Breast epithelium (tissue), 4 donors: ENCODE results near the gene INTS6. TPM values are rescaled to one million over a fixed set of nuclear protein-coding genes. Genes with fewer than 3 reads are reported as not detected.

Experiments used
- DNase-seq, 2 donors: peaks; one replicate each; pipeline ENCODE4 v3.0.0-alpha.2; 2019; ENCODE audit warnings: low spot score in 2 of 2
- H3K27ac ChIP-seq, 2 donors: fragments of 200-600 bp; sonication (generic) in 1 of 2; one replicate each; pipeline ENCODE4 v1.5.1; 2016 to 2019; ENCODE audit warnings: mild to moderate bottlenecking in 1 of 2
- H3K27me3 ChIP-seq, 2 donors: fragments of 200-600 bp; sonication (generic) in 1 of 2; one replicate each; pipeline versions ENCODE4 v1.5.1 to v1.6.0; 2017 to 2019; ENCODE audit warnings: control low read depth in 1 of 2, mild to moderate bottlenecking in 1 of 2
- H3K36me3 ChIP-seq: fragments of 200-600 bp; one replicate; pipeline ENCODE4 v1.5.1; 2019
- H3K4me1 ChIP-seq, 2 donors: fragments of 200-600 bp; sonication (generic); one replicate each; pipeline ENCODE4 v1.5.1; 2016 to 2019; ENCODE audit warnings: control low read depth in 1 of 2
- H3K4me3 ChIP-seq, 3 donors: fragments of 200-600 bp; sonication (generic); 1 replicate in 2 of 3; 2 replicates in 1 of 3; pipeline ENCODE4 v1.5.1; 2016 to 2019; ENCODE audit warnings: mild to moderate bottlenecking in 3 of 3, moderate library complexity in 2 of 3
- H3K9me3 ChIP-seq, 2 donors: fragments of 200-600 bp; sonication (generic) in 1 of 2; one replicate each; pipeline ENCODE4 v1.5.1; 2016 to 2019; ENCODE audit warnings: control low read depth in 1 of 2
- CTCF ChIP-seq, 3 donors: fragments of 450-650 bp; IDR thresholded peaks; one replicate each; pipeline ENCODE4 v1.5.1; 2016 to 2017; ENCODE audit warnings: antibody characterized with exemption in 3 of 3, mild to moderate bottlenecking in 3 of 3, moderate library complexity in 3 of 3
- POLR2A ChIP-seq: fragments of 450-650 bp; IDR thresholded peaks from one replicate; pipeline ENCODE4 v1.6.1; 2016; ENCODE audit warnings: antibody characterized with exemption, mild to moderate bottlenecking, moderate library complexity
- POLR2AphosphoS5 ChIP-seq, 3 donors: sonication (generic); formaldehyde crosslinking; IDR thresholded peaks; one replicate each; pipeline ENCODE4 v1.6.1; 2017; ENCODE audit warnings: antibody characterized with exemption in 3 of 3
- intact Hi-C: fragments of 100-400 bp; cut with DNase I; formaldehyde crosslinking; loops from one replicate; pipeline ENCODE4 v1.15.1; 2023; ENCODE audit warnings: low total_unique reads
- total RNA-seq, 3 donors: library from RNA; depleted of rRNA; stranded (reverse); fragments of >200 nt; gene quantifications; one replicate each; pipeline ENCODE4 v1.1.0, GENCODE V29; 2016

Gene INTS6
- total RNA-seq, 3 donors from 2014 or later = 31.2 to 76.7 (median 50.5) TPM

- H3K27me3 ChIP-seq = no peaks in the 10 kb centered on the region
- peak in 1 of 2 donors; percentile 54 for DNase-seq
- peak overlapping the region; percentile 36 to 43 for H3K27ac ChIP-seq
- intact Hi-C loops = loop anchor here (5.0 kb wide), 1 partner anchor 595 kb away; no protein-coding TSS in a partner anchor
- H3K36me3 ChIP-seq = no peaks in the 10 kb centered on the region
- TF ChIP-seq POLR2A (no peak), POLR2AphosphoS5 (IDR thresholded peaks at IDR 0.05) (peak in 2 of 3 donors; percentile 23 to 72), CTCF (IDR thresholded peaks at IDR 0.05) (no peak)
- H3K9me3 ChIP-seq = no peaks in the 10 kb centered on the region
- no peak overlapping the region for H3K4me3 ChIP-seq
- H3K4me1 ChIP-seq = no peaks in the 10 kb centered on the region
Observed at GRCh38 chr13:51397262-51397941, 55.4 kb downstream of the INTS6 start.

GRCh38 chr13:51396352-51396751 lies 56.5 kb downstream of the INTS6 start:
- no peak for TF ChIP-seq POLR2A
- TF ChIP-seq CTCF (IDR thresholded peaks at IDR 0.05) = no peak
- TF ChIP-seq POLR2AphosphoS5 (IDR thresholded peaks at IDR 0.05) = no peak
- Histone ChIP-seq H3K36me3 (no peaks in the 10 kb centered on the region), H3K27me3 (no peaks in the 10 kb centered on the region), H3K4me3 (no peak overlapping the region), H3K4me1 (no peaks in the 10 kb centered on the region), H3K9me3 (no peaks in the 10 kb centered on the region), H3K27ac (peak overlapping the region in 1 of 2 donors; percentile 43)
- intact Hi-C loops = loop anchor here (5.0 kb wide), 1 partner anchor 594 kb away; no protein-coding TSS in a partner anchor
- DNase-seq = no peak

GRCh38 chr13:51394724-51395123 lies 58.1 kb downstream of the INTS6 start:
- H3K9me3 ChIP-seq = no peaks in the 10 kb centered on the region
- no peaks in the 10 kb centered on the region for H3K4me1 ChIP-seq
- H3K36me3 ChIP-seq = no peaks in the 10 kb centered on the region
- no peak overlapping the region for H3K4me3 ChIP-seq
- DNase-seq = no peak
- no peaks in the 10 kb centered on the region for H3K27me3 ChIP-seq
- TF ChIP-seq POLR2AphosphoS5 (IDR thresholded peaks at IDR 0.05) (no peak), CTCF (IDR thresholded peaks at IDR 0.05) (no peak), POLR2A (no peak)
- intact Hi-C loops = loop anchor here (5.0 kb wide), 1 partner anchor 592 kb away; no protein-coding TSS in a partner anchor
- no peak overlapping the region for H3K27ac ChIP-seq

GRCh38 chr13:51385114-51385513 lies 67.7 kb downstream of the INTS6 start:
- Histone ChIP-seq H3K36me3 (no peaks in the 10 kb centered on the region), H3K4me3 (no peak overlapping the region), H3K4me1 (no peaks in the 10 kb centered on the region), H3K27me3 (no peaks in the 10 kb centered on the region), H3K27ac (no peak overlapping the region), H3K9me3 (no peaks in the 10 kb centered on the region)
- DNase-seq = no peak
- intact Hi-C loops = no loop called here
- TF ChIP-seq POLR2AphosphoS5 (IDR thresholded peaks at IDR 0.05) (no peak), POLR2A (no peak)

- Histone ChIP-seq H3K36me3 (no peaks in the 10 kb centered on the region), H3K4me1 (no peaks in the 10 kb centered on the region)
- intact Hi-C loops = no loop called here
Observed at GRCh38 chr13:51380269-51380668, 72.6 kb downstream of the INTS6 start.

More at GRCh38 chr13:51380269-51380668, 72.6 kb downstream of the INTS6 start:
- no peak overlapping the region for H3K4me3 ChIP-seq
- no peaks in the 10 kb centered on the region for H3K9me3 ChIP-seq
- no peaks in the 10 kb centered on the region for H3K27me3 ChIP-seq
- TF ChIP-seq CTCF (IDR thresholded peaks at IDR 0.05) = no peak
- no peak for DNase-seq
- no peak overlapping the region for H3K27ac ChIP-seq
